Stimulated activated CD4-positive, alpha-beta T cell treated with anti-CD3 and anti-CD28 coated beads, Interleukin-4, amount 100 ng/mL, for 24 hours (primary cell): ENCODE measurements around the gene ENG.
A peak's percentile ranks its signal among the peaks of the same experiment; 100 is the strongest.
"Not testable (repeated sequence)": the region's sequence is repeated elsewhere in the genome, so short reads cannot be mapped to it uniquely, and the experiment has no call there.

Experiments used
- DNase-seq: peaks from one replicate; pipeline ENCODE4 v3.0.0-alpha.2; 2020

Gene ENG

DNA sequence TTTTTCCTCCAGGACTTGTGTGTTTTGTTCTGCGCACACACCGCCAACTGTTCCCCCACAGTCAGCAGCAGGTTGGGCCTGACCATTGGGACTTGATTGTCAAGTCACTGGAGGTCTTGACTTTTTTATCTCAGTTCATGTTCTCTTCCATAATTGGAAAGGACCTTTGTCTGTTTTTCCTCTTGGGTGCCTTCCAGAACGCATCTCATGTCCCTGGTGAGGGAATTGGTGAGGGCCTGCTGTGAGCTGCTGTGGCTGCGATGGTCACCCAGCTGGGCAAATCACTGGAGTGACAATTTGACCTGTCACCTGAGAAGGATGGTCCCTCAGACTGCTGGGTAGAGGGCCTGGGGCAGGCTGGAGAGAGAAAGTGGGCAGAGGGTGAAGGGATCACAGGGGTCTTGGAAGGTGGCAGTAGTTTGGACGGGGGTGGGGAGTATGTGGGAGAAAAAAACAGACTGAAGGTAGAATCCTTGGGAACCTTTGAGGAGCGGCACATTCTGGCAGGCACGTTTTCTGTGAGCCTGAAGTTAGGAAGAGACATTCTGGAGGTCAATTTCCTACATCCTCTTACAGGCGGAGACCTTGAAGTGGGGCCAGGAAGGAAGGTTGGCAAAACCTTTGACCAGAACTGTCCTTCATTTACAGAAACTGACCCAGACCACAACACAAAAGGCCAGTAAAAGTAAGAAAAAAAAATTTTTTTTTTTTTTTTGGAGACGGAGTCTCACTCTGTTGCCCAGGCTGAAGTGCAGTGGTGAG, 64.2 kb downstream of the ENG start:
- DNase-seq = no peak

GRCh38 chr9:127789179-127789578, 65.3 kb downstream of the ENG start:
- no peak for DNase-seq

GRCh38 chr9:127788337-127789011, 66.0 kb downstream of the ENG start:
- peak; percentile 81 for DNase-seq

DNA sequence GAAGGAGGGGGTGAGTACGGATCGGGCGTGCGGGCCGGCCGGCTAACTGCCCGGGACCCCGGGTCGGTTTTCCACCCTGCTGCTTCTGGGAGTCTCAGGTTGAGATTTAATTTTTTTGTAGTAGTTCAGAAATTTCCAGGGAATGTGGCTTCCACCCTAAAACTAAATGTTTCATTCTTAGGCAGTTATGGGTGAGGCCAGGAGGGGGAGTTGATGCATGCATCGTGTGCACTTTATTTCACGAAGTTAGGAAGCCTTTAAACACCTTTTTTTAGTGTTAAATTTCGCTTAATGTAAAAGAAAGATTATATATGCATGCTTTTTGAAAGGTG, 67.7 kb downstream of the ENG start:
- no peak for DNase-seq

DNA sequence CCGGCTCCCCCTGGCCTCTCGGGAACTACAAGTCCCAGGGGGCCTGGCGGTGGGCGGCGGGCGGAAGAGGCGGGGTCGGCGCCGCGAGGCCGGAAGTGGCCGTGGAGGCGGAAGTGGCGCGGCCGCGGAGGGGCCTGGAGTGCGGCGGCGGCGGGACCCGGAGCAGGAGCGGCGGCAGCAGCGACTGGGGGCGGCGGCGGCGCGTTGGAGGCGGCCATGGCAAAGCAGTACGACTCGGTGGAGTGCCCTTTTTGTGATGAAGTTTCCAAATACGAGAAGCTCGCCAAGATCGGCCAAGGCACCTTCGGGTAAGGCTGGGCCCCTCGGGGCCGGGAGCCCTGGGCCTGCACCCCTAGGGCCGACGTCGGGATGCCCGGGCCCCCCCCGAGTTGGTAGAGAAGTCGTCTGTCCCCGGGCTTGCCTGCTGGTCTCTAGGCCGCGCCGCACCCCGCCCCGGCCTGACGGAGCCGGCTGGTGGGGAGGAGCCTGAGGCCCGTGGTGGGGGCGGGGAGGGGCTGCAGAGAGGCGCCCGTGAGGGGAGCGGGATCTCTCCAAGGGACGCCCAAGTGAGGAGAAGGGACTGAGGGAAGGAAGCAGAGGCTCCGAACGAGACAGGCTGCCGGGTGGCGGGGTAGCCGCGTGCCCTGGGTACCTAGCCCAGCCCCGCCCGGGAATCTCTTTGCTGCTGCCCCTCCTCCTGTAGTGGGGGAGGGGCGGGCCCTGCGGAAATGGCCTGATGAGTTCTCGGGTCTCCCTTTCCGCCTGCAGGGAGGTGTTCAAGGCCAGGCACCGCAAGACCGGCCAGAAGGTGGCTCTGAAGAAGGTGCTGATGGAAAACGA, 68.3 kb downstream of the ENG start, which contains the start of gene CDK9:
CDK9 (plus strand) TSS at position 102 of the 840 bp plus-strand sequence; CDS start at position 217, 115 bp downstream.
- DNase-seq = peak; percentile 93

- peak; percentile 85 for DNase-seq
These were observed 69.2 kb downstream of the ENG start for GRCh38 chr9:127785023-127785932.

DNA sequence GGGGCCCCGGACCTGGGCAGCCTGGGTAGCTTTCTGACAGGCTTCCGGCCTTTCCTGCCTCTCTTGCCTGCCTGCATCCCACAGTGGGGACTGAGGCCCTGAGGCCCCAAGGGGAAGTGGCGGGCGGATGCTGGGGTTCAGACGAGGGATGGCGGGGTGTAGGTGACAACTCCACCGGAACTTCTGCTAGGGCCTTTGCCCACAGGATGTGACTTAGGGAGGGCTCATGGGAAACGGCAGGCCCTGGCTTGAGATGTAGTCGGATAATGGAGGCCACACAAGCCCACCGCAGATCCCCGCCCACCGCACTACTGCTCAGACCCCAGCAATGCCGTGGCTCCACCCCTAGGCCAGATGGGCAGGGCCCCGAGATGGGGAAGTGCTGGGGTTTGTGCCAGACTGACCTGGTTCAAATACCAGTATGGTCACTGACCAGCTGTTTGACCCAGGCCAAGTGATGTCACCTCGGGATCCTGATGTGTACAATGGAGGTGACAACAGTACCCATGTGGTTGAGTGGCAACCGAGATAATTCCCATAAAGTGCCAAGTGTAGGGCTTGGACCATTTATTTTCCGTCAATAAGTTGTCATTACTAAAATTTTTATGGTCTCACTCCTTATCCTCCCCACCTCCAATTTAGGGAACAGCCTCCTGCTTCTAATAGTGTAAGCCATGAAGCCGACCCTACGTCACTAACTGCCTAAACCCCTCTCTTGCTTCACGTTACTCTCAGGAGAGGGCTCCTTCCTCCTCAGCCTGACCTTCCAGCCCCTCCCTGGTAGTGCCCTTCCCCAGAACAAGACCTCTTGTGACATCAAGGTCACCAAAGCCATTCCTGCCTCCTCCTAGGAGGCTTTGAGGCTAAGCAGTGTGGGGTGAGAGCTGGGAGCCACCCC, 71.1 kb downstream of the ENG start:
- DNase-seq = peak; percentile 64

DNA sequence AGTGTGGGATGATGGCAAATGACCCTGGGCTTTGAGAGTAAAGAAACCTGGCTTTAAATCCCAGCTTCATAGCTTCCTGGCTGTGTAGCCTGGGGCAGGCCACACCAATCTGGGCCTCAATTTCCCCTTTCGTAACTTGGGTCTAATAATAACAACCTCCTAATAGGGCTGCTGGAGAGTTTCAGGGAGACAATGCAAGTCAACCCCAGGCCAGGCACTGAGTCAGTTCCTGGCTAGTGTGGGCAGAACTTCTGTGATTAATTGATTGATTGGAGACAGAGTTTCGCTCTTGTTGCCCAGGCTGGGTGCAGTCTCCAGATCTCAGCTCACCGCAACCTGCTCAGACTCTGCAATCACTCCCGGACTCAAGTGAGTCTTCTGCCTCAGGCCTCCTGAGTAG, 72.7 kb downstream of the ENG start:
- no peak for DNase-seq

GRCh38 chr9:127780909-127781308, 73.5 kb downstream of the ENG start:
- DNase-seq = not testable (repeated sequence)

GRCh38 chr9:127780126-127780885, 74.2 kb downstream of the ENG start:
- DNase-seq = no peak

GRCh38 chr9:127779136-127779981, 75.1 kb downstream of the ENG start:
- DNase-seq = peak; percentile 75

DNA sequence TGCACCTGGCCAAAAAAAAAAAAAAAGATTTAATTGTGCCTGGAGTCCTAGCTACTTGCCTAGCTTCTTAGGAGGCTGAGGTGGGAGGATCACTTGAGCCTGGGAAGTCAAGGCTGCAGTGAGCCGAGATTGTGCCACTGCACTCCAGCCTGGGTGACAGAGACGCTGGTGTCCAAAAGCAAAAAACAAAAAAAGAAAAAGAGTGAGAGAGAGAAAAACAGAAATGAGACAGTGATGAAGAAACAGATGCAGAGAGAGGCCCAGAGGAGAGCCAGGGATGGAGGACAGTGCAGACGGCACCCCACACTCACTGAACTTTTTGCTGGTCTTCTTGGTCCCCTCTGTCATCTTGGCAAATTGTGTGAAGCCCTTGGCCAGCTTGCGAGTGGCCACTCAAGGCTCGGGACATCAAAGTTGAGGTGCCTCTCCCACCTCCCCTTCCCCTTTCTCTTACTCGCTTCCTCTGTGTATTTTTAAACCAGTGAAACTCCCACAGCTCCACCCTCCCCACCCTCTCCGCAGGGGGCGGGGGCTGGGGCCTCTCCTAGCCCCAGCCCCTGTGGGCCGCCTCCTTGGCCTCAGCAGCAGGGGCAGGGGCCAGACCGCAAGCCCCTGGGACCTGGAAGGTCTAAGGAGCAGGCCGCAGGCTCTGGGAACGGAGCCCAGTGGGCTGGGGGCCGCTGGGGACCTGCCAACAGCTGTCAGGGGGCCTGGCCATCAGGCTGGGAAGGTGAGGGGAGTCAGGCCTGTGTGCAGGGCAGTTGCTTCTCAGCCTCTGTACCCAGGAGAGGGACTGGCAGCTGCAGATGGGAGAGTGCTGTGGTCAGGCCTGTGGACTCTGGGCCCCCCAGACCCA, 76.0 kb downstream of the ENG start, which contains the start of gene SH2D3C:
SH2D3C (minus strand) TSS at position 387 of the 856 bp plus-strand sequence; CDS start at position 348, 39 bp downstream.
- peak; percentile 48 for DNase-seq

GRCh38 chr9:127777368-127777980, 77.0 kb downstream of the ENG start:
- DNase-seq = no peak

DNA sequence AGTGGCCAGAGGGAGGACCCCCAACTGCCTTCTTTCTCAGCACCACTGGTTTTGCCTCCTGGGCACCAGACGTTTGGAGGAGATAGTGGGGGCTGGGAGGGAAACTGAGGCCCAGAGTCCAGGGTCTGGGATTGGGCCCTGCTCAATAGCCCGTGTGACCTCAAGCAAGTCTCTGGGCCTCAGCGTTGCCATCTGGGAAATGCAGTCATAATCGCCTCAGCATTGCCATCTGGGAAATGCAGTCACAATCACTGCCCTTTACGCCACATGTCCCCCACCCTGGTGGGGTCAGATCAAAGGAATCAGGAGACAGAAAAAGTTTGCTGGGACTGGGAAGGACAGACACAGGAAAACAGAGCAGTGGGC, 77.6 kb downstream of the ENG start:
- no peak for DNase-seq

GRCh38 chr9:127776195-127776923, 78.1 kb downstream of the ENG start:
- peak; percentile 77 for DNase-seq

GRCh38 chr9:127773981-127774380, 80.5 kb downstream of the ENG start:
- DNase-seq = no peak

GRCh38 chr9:127773272-127773671, 81.2 kb downstream of the ENG start:
- DNase-seq = no peak
